Endothelial cell of umbilical vein (primary cell): ENCODE data around the gene NOD1. TPM values are rescaled to one million over a fixed set of nuclear protein-coding genes. Genes with fewer than 3 reads are reported as not detected.

ENCODE experiments used
- BruUV-seq: library from RNA; stranded (reverse); fragments of 400-500 nt; replicated peaks from 2 replicates; lab custom pipeline; 2021; lab: Mats Ljungman, UMichigan
- CTCF ChIA-PET: fragments of 300-600, 350-600 bp; sonication (Branson Sonifier 250); formaldehyde crosslinking; loops from one replicate; lab custom pipeline; 2021; ENCODE audit warnings: antibody characterized with exemption, inconsistent platforms; lab: Charles Lee
- POLR2A ChIA-PET: fragments of 300-600, 350-600 bp; sonication (Branson Sonifier 250); formaldehyde crosslinking; loops from one replicate; lab custom pipeline; 2021; ENCODE audit warnings: antibody characterized with exemption, inconsistent platforms; lab: Charles Lee
- DNase-seq: peaks from one replicate; pipeline ENCODE4 v3.0.0-alpha.2; 2011; ENCODE audit warnings: low read depth, low spot score
- FAIRE-seq: peaks from 2 replicates; lab custom pipeline; 2011; peaks lifted over from hg19 to GRCh38; lab: Jason Lieb, UNC
- H2AFZ ChIP-seq: 2 replicates; pipeline ENCODE4 v1.6.0; 2012; ENCODE audit warnings: low read depth, low read length, control low read depth, inconsistent platforms
- H3K27ac ChIP-seq: 2 replicates; pipeline ENCODE4 v1.5.1; 2011; ENCODE audit warnings: low read depth, mild to moderate bottlenecking, control low read depth, low read length, moderate library complexity; ENCODE audit not compliant: insufficient read depth
- H3K27me3 ChIP-seq, 2 experiments: 2 replicates each; pipeline versions ENCODE4 v1.6.0 to v1.6.1; 2011; ENCODE audit warnings: low read length in 2 of 2, mixed read lengths in 1 of 2; ENCODE audit not compliant: control insufficient read depth in 2 of 2, insufficient read depth in 2 of 2
- H3K36me3 ChIP-seq, 2 experiments: 2 replicates in 1 of 2; 3 replicates in 1 of 2; pipeline ENCODE4 v1.5.1; 2011; ENCODE audit warnings: low read length in 2 of 2, mild to moderate bottlenecking in 1 of 2, moderate library complexity in 1 of 2; ENCODE audit not compliant: control insufficient read depth in 2 of 2, insufficient read depth in 2 of 2; ENCODE audit errors: extremely low read depth in 1 of 2
- H3K4me1 ChIP-seq: 3 replicates; pipeline ENCODE4 v1.5.1; 2011; ENCODE audit warnings: mild to moderate bottlenecking, low read length; ENCODE audit not compliant: control insufficient read depth, insufficient read depth; ENCODE audit errors: extremely low read depth
- H3K4me2 ChIP-seq: 2 replicates; pipeline ENCODE4 v1.6.1; 2011; ENCODE audit warnings: low read length, control low read depth, mixed read lengths; ENCODE audit not compliant: insufficient read depth
- H3K4me3 ChIP-seq, 3 experiments: fragments of 200-600 bp in 1 of 3; sonication (generic), shearing (Covaris generic) in 1 of 3; replicated peaks in 1 of 3; 2 replicates each; pipeline ENCODE4 v1.5.1; 2011 to 2016; ENCODE audit warnings: control low read depth in 3 of 3, low read length in 3 of 3, mild to moderate bottlenecking in 2 of 3, inconsistent platforms in 1 of 3, low read depth in 1 of 3, moderate library complexity in 1 of 3; ENCODE audit not compliant: insufficient read depth in 1 of 3
- H3K79me2 ChIP-seq: 2 replicates; pipeline ENCODE4 v1.6.0; 2012; ENCODE audit warnings: low read length, inconsistent platforms; ENCODE audit not compliant: control insufficient read depth, insufficient read depth
- H3K9ac ChIP-seq: replicated peaks from 2 replicates; pipeline ENCODE3; 2011; ENCODE audit warnings: low read length, control low read depth; ENCODE audit not compliant: insufficient read depth; ENCODE audit errors: extremely low read depth
- H3K9me1 ChIP-seq: replicated peaks from 3 replicates; pipeline ENCODE4 v1.6.0; 2011; ENCODE audit warnings: mild to moderate bottlenecking, low read length; ENCODE audit not compliant: control insufficient read depth, insufficient read depth; ENCODE audit errors: extremely low read depth
- H3K9me3 ChIP-seq: replicated peaks from 2 replicates; pipeline ENCODE4 v1.5.1; 2012; ENCODE audit warnings: low read length, inconsistent platforms; ENCODE audit not compliant: control insufficient read depth, insufficient read depth
- H4K20me1 ChIP-seq: replicated peaks from 2 replicates; pipeline ENCODE3; 2011; ENCODE audit warnings: mild to moderate bottlenecking, low read length; ENCODE audit not compliant: control insufficient read depth, insufficient read depth; ENCODE audit errors: extremely low read depth
- CTCF ChIP-seq, 2 donors: IDR thresholded peaks; 1 replicate in 1 of 2; 2 replicates in 1 of 2; pipeline ENCODE4 v1.5.1; 2011; ENCODE audit warnings: low read length in 2 of 2, mild to moderate bottlenecking in 2 of 2, moderate library complexity in 2 of 2, control low read depth in 1 of 2, inconsistent platforms in 1 of 2, low read depth in 1 of 2; ENCODE audit not compliant: insufficient read depth in 1 of 2; ENCODE audit errors: extremely low read depth in 1 of 2
- EZH2 ChIP-seq: IDR thresholded peaks from 2 replicates; pipeline ENCODE4 v1.6.1; 2012; ENCODE audit warnings: borderline replicate concordance, low read depth, mild to moderate bottlenecking, moderate library complexity, low read length, inconsistent platforms; ENCODE audit not compliant: severe bottlenecking
- FOS ChIP-seq: IDR thresholded peaks from 2 replicates; pipeline ENCODE4 v1.6.1; 2011; ENCODE audit warnings: mild to moderate bottlenecking, low read length, moderate library complexity, borderline replicate concordance; ENCODE audit not compliant: insufficient read depth
- GATA2 ChIP-seq: IDR thresholded peaks from 2 replicates; pipeline ENCODE4 v1.7.0; 2011; ENCODE audit warnings: low read depth, mild to moderate bottlenecking, moderate library complexity, mixed read lengths, low read length; ENCODE audit not compliant: insufficient read length, insufficient read depth
- JUN ChIP-seq: IDR thresholded peaks from 2 replicates; pipeline ENCODE4 v1.6.1; 2011; ENCODE audit warnings: borderline replicate concordance, low read depth; ENCODE audit not compliant: insufficient read length, insufficient read depth
- MAX ChIP-seq: IDR thresholded peaks from 2 replicates; pipeline ENCODE4 v1.6.1; 2011; ENCODE audit not compliant: insufficient read depth, insufficient read length
- MYC ChIP-seq: IDR thresholded peaks from one replicate; pipeline ENCODE4 v1.6.1; 2011; ENCODE audit warnings: mild to moderate bottlenecking, low read depth, low read length
- POLR2A ChIP-seq: IDR thresholded peaks from 2 replicates; pipeline ENCODE4 v1.6.1; 2012; ENCODE audit warnings: low read depth, mild to moderate bottlenecking, control low read depth, low read length
- POLR2AphosphoS5 ChIP-seq: IDR thresholded peaks from 2 replicates; pipeline ENCODE4 v1.6.1; 2012; ENCODE audit warnings: low read depth, mild to moderate bottlenecking, control low read depth, low read length, moderate library complexity; ENCODE audit not compliant: insufficient read depth
- dilution Hi-C: fragments of 300-500 bp; cut with MboI; formaldehyde crosslinking; loops from one replicate; pipeline ENCODE4 v1.15.0; 2019; ENCODE audit warnings: low sequenced_read_pairs; ENCODE audit not compliant: extremely low pct_ligation_motif_present
- intact Hi-C: fragments of 100-400 bp; cut with micrococcal nuclease; formaldehyde crosslinking; loops from one replicate; pipeline ENCODE4 v1.10.0; 2022
- polyA plus RNA-seq, 4 experiments: library from polyadenylated mRNA; depleted of rRNA in 3 of 4; stranded (reverse) in 3 of 4; unstranded in 1 of 4; fragments of >200 nt; gene quantifications; 2 replicates each; pipeline versions ENCODE4 v1.2.1 to v1.2.3, GENCODE V29; 2011 to 2012; ENCODE audit warnings: missing spikeins in 1 of 4
- total RNA-seq: library from RNA; stranded (reverse); gene quantifications from 2 replicates; pipeline ENCODE4 v1.2.3, GENCODE V29; 2021

Gene NOD1
- total and polyA plus RNA-seq, 2 donors (not counting 3 experiments of a cell fraction or from before 2014, with no cell fraction given): 22.1 to 39.2 TPM

GRCh38 chr7:30428246-30429155 is 50.1 kb downstream of the NOD1 start:
- no TSS peak for BruUV-seq
- FAIRE-seq (no peak), DNase-seq (no peak)
- Histone ChIP-seq H3K9me1 (no peaks in the 10 kb centered on the region), H3K9me3 (no peaks in the 10 kb centered on the region), H3K27ac (no peak overlapping the region), H4K20me1 (no peaks in the 10 kb centered on the region), H3K4me2 (no peak overlapping the region), H3K27me3 (no peaks in the 10 kb centered on the region), H3K4me1 (no peaks in the 10 kb centered on the region), H3K79me2 (no peaks in the 10 kb centered on the region), H3K4me3 (no peak overlapping the region), H3K9ac (no peak overlapping the region), H2AFZ (no peak overlapping the region), H3K36me3 (peaks cover 31 to 46% of the 10 kb centered on the region in 2 experiments)
- ChIA-PET CTCF (interaction anchor here (0.9 kb wide), 1 partner anchor 136 kb away, joined by 3 read pairs; no protein-coding TSS in a partner anchor), POLR2A (no interaction called here)
- intact Hi-C loops (no loop called here), dilution Hi-C loops (no loop called here)
- no peak for TF ChIP-seq POLR2A
- TF ChIP-seq MAX: no peak
- TF ChIP-seq EZH2: no peak
- TF ChIP-seq JUN: no peak
- TF ChIP-seq GATA2: no peak
- no peak for TF ChIP-seq MYC
- no peak for TF ChIP-seq POLR2AphosphoS5
- no peak for TF ChIP-seq FOS
- no peak for TF ChIP-seq CTCF (IDR thresholded peaks at IDR 0.05; ENCODE audit: extremely low read depth in 1 of 2, insufficient read depth in 1 of 2, low read depth in 1 of 2, low read length in 2 of 2)
